Natural killer cell (primary cell): ENCODE results near the gene SAMD14. TPM values are rescaled to one million over a fixed set of nuclear protein-coding genes. Genes with fewer than 3 reads are reported as not detected.

Source experiments
- ATAC-seq, 3 donors: fragments of 150-1000 bp in 2 of 3; fragments of 200-7000 bp in 1 of 3; cut with Tn5 transposase; 1 replicate in 1 of 3; 2 replicates in 2 of 3; pipeline ENCODE4 v1.10.0; 2021; ENCODE audit warnings: mild to moderate bottlenecking in 2 of 3, moderate library complexity in 2 of 3
- DNase-seq, 2 donors: peaks; one replicate each; pipeline versions ENCODE4 v3.0.0 to v3.0.0-alpha.2; 2013 to 2021; ENCODE audit warnings: mixed read lengths in 1 of 2
- H3K27ac ChIP-seq: one replicate; pipeline ENCODE4 v1.5.1; 2013; ENCODE audit warnings: mild to moderate bottlenecking, low read length
- H3K27me3 ChIP-seq: one replicate; pipeline ENCODE4 v1.6.1; 2013; ENCODE audit warnings: low read length; ENCODE audit not compliant: control insufficient read depth, insufficient read depth
- H3K36me3 ChIP-seq: one replicate; pipeline ENCODE4 v1.6.1; 2013; ENCODE audit warnings: low read length; ENCODE audit not compliant: control insufficient read depth, insufficient read depth
- H3K4me1 ChIP-seq: one replicate; pipeline ENCODE4 v1.6.1; 2013; ENCODE audit warnings: low read length; ENCODE audit not compliant: control insufficient read depth, insufficient read depth
- H3K4me3 ChIP-seq: one replicate; pipeline ENCODE4 v1.5.1; 2013; ENCODE audit warnings: low read length
- H3K9me3 ChIP-seq: one replicate; pipeline ENCODE4 v1.6.1; 2013; ENCODE audit warnings: low read length; ENCODE audit not compliant: control insufficient read depth, insufficient read depth
- H3K27ac Mint-ChIP-seq, 2 donors: one replicate each; pipeline ENCODE4 v1.8.0; 2022; ENCODE audit warnings: mild to moderate bottlenecking in 2 of 2, mixed read lengths in 2 of 2, moderate library complexity in 1 of 2
- H3K27me3 Mint-ChIP-seq, 2 donors: one replicate each; pipeline ENCODE4 v1.8.0; 2022; ENCODE audit warnings: low read depth in 2 of 2, mixed read lengths in 2 of 2
- H3K36me3 Mint-ChIP-seq: one replicate; pipeline ENCODE4 v1.8.0; 2022; ENCODE audit warnings: mixed read lengths
- H3K4me1 Mint-ChIP-seq, 2 donors: one replicate each; pipeline ENCODE4 v1.8.0; 2022; ENCODE audit warnings: mixed read lengths in 2 of 2
- H3K4me3 Mint-ChIP-seq: one replicate; pipeline ENCODE4 v1.8.0; 2022; ENCODE audit warnings: mild to moderate bottlenecking, moderate library complexity, mixed read lengths
- H3K9me3 Mint-ChIP-seq, 2 donors: one replicate each; pipeline ENCODE4 v1.8.0; 2022; ENCODE audit warnings: mixed read lengths in 2 of 2
- CTCF ChIP-seq: fragments of 200-600 bp; IDR thresholded peaks from one replicate; pipeline ENCODE4 v1.8.0; 2022; ENCODE audit warnings: antibody characterized with exemption
- WGBS: methylation state at CpG from one replicate; pipeline ENCODE4 v1.1.7; 2013; ENCODE audit warnings: missing lambda C conversion rate; ENCODE audit not compliant: insufficient coverage; 5-methylcytosine and 5-hydroxymethylcytosine counted together
- intact Hi-C: fragments of 100-400 bp; cut with micrococcal nuclease; formaldehyde crosslinking; loops from one replicate; pipeline ENCODE4 v1.14.2; 2022
- total RNA-seq, 4 donors: library from RNA; stranded (reverse); fragments of 120-200 nt in 1 of 4; gene quantifications; one replicate each; pipeline versions ENCODE4 v1.2.3 to v1.2.4, GENCODE V29; 2013 to 2022

Gene SAMD14
- total RNA-seq, 3 donors from 2014 or later (not counting 1 experiment from before 2014, with no cell fraction given), result 1.1 to 2.1 (median 1.5) TPM

- H3K4me3 ChIP-seq, result no peak overlapping the region
- no peaks in the 10 kb centered on the region for H3K36me3 Mint-ChIP-seq
- TF ChIP-seq CTCF, result peak; percentile 98
- H3K36me3 ChIP-seq, result no peaks in the 10 kb centered on the region
- H3K4me1 Mint-ChIP-seq, result no peaks in the 10 kb centered on the region
- H3K4me3 Mint-ChIP-seq, result no peak overlapping the region
- no peak overlapping the region for H3K27ac ChIP-seq
- WGBS, result 46% methylated on average over 10 of the region's 10 CpGs
- H3K27ac Mint-ChIP-seq, result no peak overlapping the region
- H3K4me1 ChIP-seq, result no peaks in the 10 kb centered on the region
- H3K9me3 Mint-ChIP-seq, result no peaks in the 10 kb centered on the region
- intact Hi-C loops, result loop anchor here (1.0 to 2.0 kb wide), 2 partner anchors 61 to 515 kb away; no protein-coding TSS in a partner anchor
- no peaks in the 10 kb centered on the region for H3K9me3 ChIP-seq
- peaks cover 0 to 4% of the 10 kb centered on the region in 2 donors for H3K27me3 Mint-ChIP-seq
- ATAC-seq (peak; percentile 82 to 94 (median 93)), DNase-seq (peak; percentile 75 to 83)
- no peaks in the 10 kb centered on the region for H3K27me3 ChIP-seq
These were observed 42.6 kb downstream of the SAMD14 start for GRCh38 chr17:50087246-50087911.

GRCh38 chr17:50081757-50082156, 48.2 kb downstream of the SAMD14 start:
- no peak overlapping the region for H3K4me3 Mint-ChIP-seq
- 92% methylated on average over 4 of the region's 5 CpGs for WGBS
- Histone ChIP-seq H3K27me3 (no peaks in the 10 kb centered on the region), H3K4me3 (no peak overlapping the region), H3K27ac (no peak overlapping the region), H3K4me1 (no peaks in the 10 kb centered on the region), H3K36me3 (no peaks in the 10 kb centered on the region), H3K9me3 (no peaks in the 10 kb centered on the region)
- DNase-seq, result no peak
- H3K27ac Mint-ChIP-seq, result no peak overlapping the region
- no peaks in the 10 kb centered on the region for H3K4me1 Mint-ChIP-seq
- no peaks in the 10 kb centered on the region for H3K9me3 Mint-ChIP-seq
- no peaks in the 10 kb centered on the region for H3K36me3 Mint-ChIP-seq
- H3K27me3 Mint-ChIP-seq, result peaks cover 0 to 10% of the 10 kb centered on the region in 2 donors
- intact Hi-C loops, result no loop called here
- TF ChIP-seq CTCF, result no peak
- ATAC-seq, result no peak

GRCh38 chr17:50080827-50081226, 49.1 kb downstream of the SAMD14 start:
- Histone ChIP-seq H3K36me3 (no peaks in the 10 kb centered on the region), H3K4me3 (no peak overlapping the region), H3K4me1 (no peaks in the 10 kb centered on the region), H3K27ac (no peak overlapping the region), H3K9me3 (no peaks in the 10 kb centered on the region), H3K27me3 (no peaks in the 10 kb centered on the region)
- H3K27ac Mint-ChIP-seq, result no peak overlapping the region
- peaks cover 0 to 11% of the 10 kb centered on the region in 2 donors for H3K27me3 Mint-ChIP-seq
- intact Hi-C loops, result no loop called here
- TF ChIP-seq CTCF, result no peak
- ATAC-seq (no peak), DNase-seq (no peak)
- H3K4me3 Mint-ChIP-seq, result no peak overlapping the region
- WGBS, result 91% methylated on average over 7 of the region's 7 CpGs
- no peaks in the 10 kb centered on the region for H3K4me1 Mint-ChIP-seq
- no peaks in the 10 kb centered on the region for H3K36me3 Mint-ChIP-seq
- H3K9me3 Mint-ChIP-seq, result no peaks in the 10 kb centered on the region

- peaks cover 0 to 16% of the 10 kb centered on the region in 2 donors for H3K27me3 Mint-ChIP-seq
- H3K9me3 Mint-ChIP-seq, result no peaks in the 10 kb centered on the region
- no peak for TF ChIP-seq CTCF
- no peak overlapping the region for H3K4me3 Mint-ChIP-seq
- H3K4me3 ChIP-seq, result no peak overlapping the region
- H3K27ac ChIP-seq, result no peak overlapping the region
- no peaks in the 10 kb centered on the region for H3K36me3 ChIP-seq
- no peaks in the 10 kb centered on the region for H3K9me3 ChIP-seq
- no peak overlapping the region for H3K27ac Mint-ChIP-seq
- H3K36me3 Mint-ChIP-seq, result no peaks in the 10 kb centered on the region
- intact Hi-C loops, result no loop called here
- ATAC-seq, result no peak
- DNase-seq, result no peak
- no peaks in the 10 kb centered on the region for H3K4me1 Mint-ChIP-seq
- H3K4me1 ChIP-seq, result no peaks in the 10 kb centered on the region
- no peaks in the 10 kb centered on the region for H3K27me3 ChIP-seq
- 88% methylated on average over 11 of the region's 11 CpGs for WGBS
These were observed 49.9 kb downstream of the SAMD14 start for GRCh38 chr17:50080096-50080480.
